K562 treated with DMSO at 1 percent for 4 hours (cell line): ENCODE results near the gene FIS1. TPM values are rescaled to one million over a fixed set of nuclear protein-coding genes. Genes with fewer than 3 reads are reported as not detected.

Source experiments
- total RNA-seq: library from RNA; unstranded; fragments of 300-600 nt; gene quantifications from 2 replicates; pipeline ENCODE4 v1.2.3, GENCODE V29; 2022; ENCODE audit not compliant: insufficient read depth

Gene FIS1
- total RNA-seq = 147 and 169 TPM in 2 replicates

GRCh38 chr7:101244375-101245146 lies at the start of gene FIS1:
Gene FIS1, minus strand, starts transcription at chr7:101245081. Its CDS starts 77 bp downstream, at chr7:101245004.

GRCh38 chr7:101237206-101238067 lies 7.4 kb downstream of the FIS1 start, which contains the start of gene CLDN15:
Gene CLDN15, minus strand, starts transcription at chr7:101237802. Its CDS starts 221 bp downstream, at chr7:101237581.

GRCh38 chr7:101217388-101218235 lies 27.3 kb downstream of the FIS1 start, which contains the start of the genes PLOD3 and ZNHIT1:
Gene PLOD3, minus strand, starts transcription at chr7:101217581. Its CDS starts 307 bp downstream, at chr7:101217274.
Gene ZNHIT1, plus strand, starts transcription at chr7:101218165. Its CDS starts 31 bp downstream, at chr7:101218196.

GRCh38 chr7:101200862-101201599 lies 43.9 kb downstream of the FIS1 start, which contains the start of gene MOGAT3:
Gene MOGAT3, minus strand, starts transcription at chr7:101201036. Its CDS starts 182 bp downstream, at chr7:101200854.

Other genes starting within 250 kb of the FIS1 start
- not detected in 2 replicates for gene MUC17, start 225.0 kb downstream of the FIS1 start, total RNA-seq
- gene TRIM56, start 159.6 kb downstream of the FIS1 start, total RNA-seq = 16.0 and 19.5 TPM in 2 replicates
- 1.9 and 2.1 TPM in 2 replicates for gene SERPINE1, start 118.0 kb downstream of the FIS1 start, total RNA-seq
- gene AP1S1, start 90.6 kb downstream of the FIS1 start, total RNA-seq = 88.2 and 96.0 TPM in 2 replicates
- gene VGF, start 79.5 kb downstream of the FIS1 start, total RNA-seq = 0.46 and 0.95 TPM in 2 replicates
- gene NAT16, start 64.8 kb downstream of the FIS1 start, total RNA-seq = not detected in 2 replicates
- gene MOGAT3, start 44.0 kb downstream of the FIS1 start, total RNA-seq = not detected in 2 replicates
- gene PLOD3, start 27.5 kb downstream of the FIS1 start, total RNA-seq = 59.8 and 75.1 TPM in 2 replicates
- 129 and 132 TPM in 2 replicates for gene ZNHIT1, start 26.9 kb downstream of the FIS1 start, total RNA-seq
- gene CLDN15, start 7.3 kb downstream of the FIS1 start, total RNA-seq = 22.1 and 30.7 TPM in 2 replicates
- 9.9 and 11.8 TPM in 2 replicates for gene IFT22, start 76.7 kb upstream of the FIS1 start, total RNA-seq
- 0.58 and 1.2 TPM in 2 replicates for gene COL26A1, start 117.8 kb upstream of the FIS1 start, total RNA-seq